ENCODE measurements around the gene SPECC1.

DNA sequence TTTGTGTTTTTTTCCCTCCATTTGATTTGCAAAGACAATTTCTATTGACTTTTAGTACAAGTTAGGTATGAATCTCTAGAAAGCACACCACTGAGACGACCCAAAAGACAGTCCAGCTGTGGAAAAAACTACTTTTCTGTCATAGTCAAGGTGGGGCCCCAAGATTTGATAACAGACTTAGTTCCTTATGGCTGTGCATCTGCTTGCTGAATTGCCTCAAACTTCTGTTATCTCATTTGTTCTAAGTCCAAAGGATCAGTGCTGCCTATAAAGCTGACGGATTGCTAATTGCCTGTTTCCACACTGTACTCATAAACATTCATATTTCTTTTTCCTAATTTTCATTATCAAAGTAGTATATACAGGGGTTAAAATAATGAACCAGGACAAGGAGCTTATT is 180.8 kb downstream of the SPECC1 start:
- TF ChIP-seq, protein P1, sequence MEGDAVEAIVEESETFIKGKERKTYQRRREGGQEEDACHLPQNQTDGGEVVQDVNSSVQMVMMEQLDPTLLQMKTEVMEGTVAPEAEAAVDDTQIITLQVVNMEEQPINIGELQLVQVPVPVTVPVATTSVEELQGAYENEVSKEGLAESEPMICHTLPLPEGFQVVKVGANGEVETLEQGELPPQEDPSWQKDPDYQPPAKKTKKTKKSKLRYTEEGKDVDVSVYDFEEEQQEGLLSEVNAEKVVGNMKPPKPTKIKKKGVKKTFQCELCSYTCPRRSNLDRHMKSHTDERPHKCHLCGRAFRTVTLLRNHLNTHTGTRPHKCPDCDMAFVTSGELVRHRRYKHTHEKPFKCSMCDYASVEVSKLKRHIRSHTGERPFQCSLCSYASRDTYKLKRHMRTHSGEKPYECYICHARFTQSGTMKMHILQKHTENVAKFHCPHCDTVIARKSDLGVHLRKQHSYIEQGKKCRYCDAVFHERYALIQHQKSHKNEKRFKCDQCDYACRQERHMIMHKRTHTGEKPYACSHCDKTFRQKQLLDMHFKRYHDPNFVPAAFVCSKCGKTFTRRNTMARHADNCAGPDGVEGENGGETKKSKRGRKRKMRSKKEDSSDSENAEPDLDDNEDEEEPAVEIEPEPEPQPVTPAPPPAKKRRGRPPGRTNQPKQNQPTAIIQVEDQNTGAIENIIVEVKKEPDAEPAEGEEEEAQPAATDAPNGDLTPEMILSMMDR (IDR thresholded peaks at IDR 0.05): no peak
- TF ChIP-seq EZH2phosphoT487 (IDR thresholded peaks at IDR 0.05): no peak
